Esophagus squamous epithelium (tissue), 5 donors: ENCODE data around the gene FTCDNL1. TPM values are rescaled to one million over a fixed set of nuclear protein-coding genes. Genes with fewer than 3 reads are reported as not detected.

Experiments used
- DNase-seq: peaks from one replicate; lab custom pipeline; 2025; lab: John Stamatoyannopoulos, UW
- H3K27ac ChIP-seq, 4 donors: fragments of 200-600 bp; sonication (generic); one replicate each; pipeline ENCODE4 v1.5.1; 2016 to 2019; ENCODE audit warnings: mild to moderate bottlenecking in 1 of 4
- H3K27me3 ChIP-seq, 4 donors: fragments of 200-600 bp; sonication (generic); 1 replicate in 3 of 4; 2 replicates in 1 of 4; pipeline versions ENCODE4 v1.5.1 to v1.6.0; 2017 to 2021; ENCODE audit warnings: antibody characterized with exemption in 1 of 4
- H3K36me3 ChIP-seq, 3 donors: fragments of 200-600 bp; sonication (generic); one replicate each; pipeline ENCODE4 v1.5.1; 2016 to 2019
- H3K4me1 ChIP-seq, 3 donors: fragments of 200-600 bp; sonication (generic); one replicate each; pipeline ENCODE4 v1.5.1; 2017 to 2019
- H3K4me3 ChIP-seq, 4 donors: fragments of 200-600 bp; sonication (generic); 1 replicate in 3 of 4; 2 replicates in 1 of 4; pipeline ENCODE4 v1.5.1; 2016 to 2019; ENCODE audit warnings: mild to moderate bottlenecking in 2 of 4, moderate library complexity in 1 of 4
- H3K9me3 ChIP-seq, 3 donors: fragments of 200-600 bp; sonication (generic); one replicate each; pipeline ENCODE4 v1.5.1; 2016 to 2019
- CTCF ChIP-seq, 6 experiments: fragments of 450-650 bp in 4 of 6; fragments of 200-600 bp in 2 of 6; sonication (generic) in 2 of 6; IDR thresholded peaks; one replicate each; pipeline ENCODE4 v1.5.1; 2016 to 2019; ENCODE audit warnings: antibody characterized with exemption in 6 of 6, mild to moderate bottlenecking in 4 of 6, moderate library complexity in 4 of 6
- POLR2A ChIP-seq, 4 donors: fragments of 450-650 bp; IDR thresholded peaks; one replicate each; pipeline ENCODE4 v1.6.1; 2017; ENCODE audit warnings: antibody characterized with exemption in 4 of 4, mild to moderate bottlenecking in 4 of 4, moderate library complexity in 3 of 4
- WGBS, 2 donors: methylation state at CpG; one replicate each; pipeline ENCODE4 v1.1.5; 2018; 5-methylcytosine and 5-hydroxymethylcytosine counted together
- intact Hi-C: fragments of 100-400 bp; cut with DNase I; formaldehyde crosslinking; loops from one replicate; pipeline ENCODE4 v1.15.0; 2022
- total RNA-seq, 4 donors: library from RNA; depleted of rRNA; stranded (reverse); fragments of >200 nt; gene quantifications; one replicate each; pipeline ENCODE4 v1.1.0, GENCODE V29; 2016
- donor health status: DM: yes; HTN: yes; CAD: no.

The FTCDNL1 gene
- total RNA-seq, 4 donors from 2014 or later, result 1.3 to 5.0 (median 2.6) TPM

- peaks cover 0 to 3% (median 0%) of the 10 kb centered on the region in 4 donors for H3K27me3 ChIP-seq
- DNase-seq, result no peak
- H3K27ac ChIP-seq, result no peak overlapping the region
- no peak for TF ChIP-seq POLR2A (IDR thresholded peaks at IDR 0.05)
- no peak for TF ChIP-seq CTCF (IDR thresholded peaks at IDR 0.05)
- no peaks in the 10 kb centered on the region for H3K36me3 ChIP-seq
- no peaks in the 10 kb centered on the region for H3K4me1 ChIP-seq
- intact Hi-C loops, result no loop called here
- H3K9me3 ChIP-seq, result no peaks in the 10 kb centered on the region
- 23 to 27% methylated on average over 2 of the region's 2 CpGs for WGBS, 2 donors
- H3K4me3 ChIP-seq, result no peak overlapping the region
Measured at GRCh38 chr2:199734011-199734410, 117.0 kb downstream of the FTCDNL1 start.

- Histone ChIP-seq H3K9me3 (no peaks in the 10 kb centered on the region), H3K27me3 (peaks cover 0 to 6% (median 0%) of the 10 kb centered on the region in 4 donors), H3K4me3 (no peak overlapping the region), H3K36me3 (no peaks in the 10 kb centered on the region), H3K4me1 (no peaks in the 10 kb centered on the region), H3K27ac (no peak overlapping the region)
- DNase-seq, result no peak
- TF ChIP-seq CTCF (IDR thresholded peaks at IDR 0.05) (no peak), POLR2A (IDR thresholded peaks at IDR 0.05) (no peak)
- 43 to 59% methylated on average over 2 of the region's 2 CpGs for WGBS, 2 donors
- intact Hi-C loops, result no loop called here
Measured at GRCh38 chr2:199727801-199728200, 123.2 kb downstream of the FTCDNL1 start.

- Histone ChIP-seq H3K27ac (no peak overlapping the region), H3K9me3 (no peaks in the 10 kb centered on the region), H3K4me1 (no peaks in the 10 kb centered on the region), H3K27me3 (peaks cover 0 to 6% (median 0%) of the 10 kb centered on the region in 4 donors), H3K4me3 (no peak overlapping the region), H3K36me3 (no peaks in the 10 kb centered on the region)
- intact Hi-C loops, result no loop called here
- 89% methylated on average over 1 of the region's 1 CpG; no CpG with 5 or more reads in 1 of the 2 donors for WGBS, 2 donors
- DNase-seq, result no peak
- TF ChIP-seq POLR2A (IDR thresholded peaks at IDR 0.05), result no peak
- TF ChIP-seq CTCF (IDR thresholded peaks at IDR 0.05), result no peak
Measured at GRCh38 chr2:199727306-199727705, 123.7 kb downstream of the FTCDNL1 start.

- 82 to 93% methylated on average over 4 of the region's 4 CpGs for WGBS, 2 donors
- no peaks in the 10 kb centered on the region for H3K27me3 ChIP-seq
- no peak overlapping the region for H3K27ac ChIP-seq
- intact Hi-C loops, result no loop called here
- no peak overlapping the region for H3K4me3 ChIP-seq
- no peaks in the 10 kb centered on the region for H3K9me3 ChIP-seq
- DNase-seq, result no peak
- no peak for TF ChIP-seq POLR2A (IDR thresholded peaks at IDR 0.05)
- TF ChIP-seq CTCF (IDR thresholded peaks at IDR 0.05), result no peak
- no peaks in the 10 kb centered on the region for H3K36me3 ChIP-seq
- peaks cover 0 to 9% (median 4%) of the 10 kb centered on the region in 3 donors for H3K4me1 ChIP-seq
Measured at GRCh38 chr2:199718074-199718473, 132.9 kb downstream of the FTCDNL1 start.

GRCh38 chr2:199717587-199717907 is 133.4 kb downstream of the FTCDNL1 start:
- Histone ChIP-seq H3K27me3 (no peaks in the 10 kb centered on the region), H3K4me3 (no peak overlapping the region), H3K36me3 (no peaks in the 10 kb centered on the region), H3K4me1 (peaks cover 0 to 9% (median 4%) of the 10 kb centered on the region in 3 donors), H3K9me3 (no peaks in the 10 kb centered on the region), H3K27ac (no peak overlapping the region)
- DNase-seq, result no peak
- intact Hi-C loops, result no loop called here
- TF ChIP-seq POLR2A (IDR thresholded peaks at IDR 0.05) (no peak), CTCF (IDR thresholded peaks at IDR 0.05) (no peak)
